Measurements from ENCODE around the gene GPER1.

DNA sequence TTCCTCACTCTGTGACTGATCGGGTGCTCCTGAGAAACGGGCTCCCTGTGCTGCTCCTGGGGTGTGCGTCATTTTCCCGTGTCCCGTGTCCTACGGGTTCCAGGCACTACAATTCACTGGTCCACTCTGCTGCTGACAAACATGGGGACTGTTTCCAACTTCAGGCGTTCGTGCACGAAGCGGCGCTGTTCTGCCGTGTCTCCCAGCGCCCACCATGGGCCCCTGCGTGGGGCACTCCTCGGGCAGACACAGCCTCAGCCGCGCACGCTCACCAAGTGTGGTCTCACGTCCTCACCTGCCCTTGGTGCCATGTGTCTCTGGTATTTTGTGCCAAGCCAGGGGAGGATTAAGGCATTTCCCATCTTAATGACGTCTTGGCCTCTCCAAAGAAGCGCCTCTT is 24.6 kb upstream of the GPER1 start:
- TF ChIP-seq, protein P1, sequence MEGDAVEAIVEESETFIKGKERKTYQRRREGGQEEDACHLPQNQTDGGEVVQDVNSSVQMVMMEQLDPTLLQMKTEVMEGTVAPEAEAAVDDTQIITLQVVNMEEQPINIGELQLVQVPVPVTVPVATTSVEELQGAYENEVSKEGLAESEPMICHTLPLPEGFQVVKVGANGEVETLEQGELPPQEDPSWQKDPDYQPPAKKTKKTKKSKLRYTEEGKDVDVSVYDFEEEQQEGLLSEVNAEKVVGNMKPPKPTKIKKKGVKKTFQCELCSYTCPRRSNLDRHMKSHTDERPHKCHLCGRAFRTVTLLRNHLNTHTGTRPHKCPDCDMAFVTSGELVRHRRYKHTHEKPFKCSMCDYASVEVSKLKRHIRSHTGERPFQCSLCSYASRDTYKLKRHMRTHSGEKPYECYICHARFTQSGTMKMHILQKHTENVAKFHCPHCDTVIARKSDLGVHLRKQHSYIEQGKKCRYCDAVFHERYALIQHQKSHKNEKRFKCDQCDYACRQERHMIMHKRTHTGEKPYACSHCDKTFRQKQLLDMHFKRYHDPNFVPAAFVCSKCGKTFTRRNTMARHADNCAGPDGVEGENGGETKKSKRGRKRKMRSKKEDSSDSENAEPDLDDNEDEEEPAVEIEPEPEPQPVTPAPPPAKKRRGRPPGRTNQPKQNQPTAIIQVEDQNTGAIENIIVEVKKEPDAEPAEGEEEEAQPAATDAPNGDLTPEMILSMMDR (IDR thresholded peaks at IDR 0.05; ENCODE audit: low read depth, low read length, poor library complexity, severe bottlenecking), result no peak
- TF ChIP-seq EZH2phosphoT487 (IDR thresholded peaks at IDR 0.05; ENCODE audit: borderline replicate concordance, low read length), result no peak
